Measurements from ENCODE around the gene UMAD1. TPM values are rescaled to one million over a fixed set of nuclear protein-coding genes. Genes with fewer than 3 reads are reported as not detected.

UMAD1 gene
- polyA plus RNA-seq, 1 of the 3 experiments (the other 2 are of a cell fraction) = 13.9 TPM

DNA sequence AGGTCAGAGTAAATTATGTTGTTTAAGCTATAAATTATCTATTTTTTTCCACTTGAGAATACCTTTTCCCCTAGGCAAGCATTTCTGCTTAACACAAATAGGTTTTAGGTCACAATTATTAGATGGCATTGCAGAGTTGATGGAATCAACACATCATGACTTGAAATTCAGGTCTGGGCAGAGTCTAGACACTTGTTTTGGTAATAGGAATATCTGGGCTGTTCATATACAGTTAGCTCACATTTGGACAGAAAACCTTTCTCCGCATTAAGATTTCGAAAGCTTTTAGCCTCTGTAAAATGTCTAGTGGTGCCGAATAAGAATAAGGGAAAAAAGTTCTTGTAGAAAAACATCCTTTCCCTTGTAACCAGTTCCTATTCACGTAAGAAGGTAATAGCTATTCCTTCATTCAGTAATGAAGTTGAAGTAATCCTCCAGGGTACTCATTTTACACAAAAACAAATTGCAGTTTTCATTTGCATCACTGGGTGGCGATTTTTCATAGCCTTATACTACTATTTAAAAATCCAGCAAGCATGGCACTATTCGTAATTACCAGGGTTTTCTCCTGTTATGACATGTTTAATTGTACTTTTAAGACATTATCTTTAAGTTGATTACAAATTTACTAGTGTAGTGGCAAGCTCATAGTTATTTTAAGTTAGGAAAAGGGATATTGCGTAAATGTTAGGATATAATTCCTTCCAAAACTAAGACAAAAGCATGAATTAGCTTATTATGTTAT, 40.8 kb downstream of the UMAD1 start (continued):
- TF ChIP-seq CTCF (IDR thresholded peaks at IDR 0.05) (peak; percentile 93), TAF1 (IDR thresholded peaks at IDR 0.05; ENCODE audit: borderline replicate concordance, low read depth, low read length) (no peak), YY1 (IDR thresholded peaks at IDR 0.05; ENCODE audit: low read depth) (no peak), MXI1 (IDR thresholded peaks at IDR 0.05; ENCODE audit: low read depth, low read length) (peak; percentile 61; the same call in 1 of the 2 replicates), RAD21 (IDR thresholded peaks at IDR 0.05; ENCODE audit: low read length) (peak; percentile 93), FOSL2 (IDR thresholded peaks at IDR 0.05; ENCODE audit: borderline replicate concordance, low read depth) (no peak), GATA2 (CRISPR knock-in tag; IDR thresholded peaks at IDR 0.05) (peak; percentile 26; the same call in 1 of the 2 replicates), NFIC (IDR thresholded peaks at IDR 0.05; ENCODE audit: borderline replicate concordance) (no peak), GABPA (IDR thresholded peaks at IDR 0.05; ENCODE audit: low read depth) (no peak), SIN3A (IDR thresholded peaks at IDR 0.05; ENCODE audit: borderline replicate concordance, low read depth, low read length) (no peak), EZH2phosphoT487 (IDR thresholded peaks at IDR 0.05; ENCODE audit: borderline replicate concordance, low read depth) (no peak), FOXM1 (IDR thresholded peaks at IDR 0.05; ENCODE audit: low read depth) (no peak)

DNA sequence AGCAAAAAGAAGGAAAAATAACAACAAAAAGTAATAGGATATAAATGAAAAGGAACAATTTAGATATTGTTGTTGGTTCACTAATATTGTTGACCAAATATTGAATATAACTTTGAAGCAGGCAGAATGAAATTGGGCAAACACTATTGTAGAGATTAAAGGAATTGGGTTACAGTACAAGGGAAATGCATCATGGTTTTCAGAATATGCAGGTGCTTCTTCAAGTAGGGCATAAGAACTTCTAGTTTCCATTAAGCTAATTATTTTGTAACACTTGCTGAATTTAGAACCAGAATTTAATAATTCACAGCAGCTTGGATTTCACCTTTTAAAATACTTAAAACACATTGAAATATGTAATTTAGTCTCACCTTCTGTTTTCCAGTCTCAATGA, 41.4 kb downstream of the UMAD1 start:
- Histone ChIP-seq H3K27ac (ENCODE audit: low read depth in 2 of 2, low read length in 1 of 2) (peak overlapping the region in 1 of 2 experiments; percentile 90; a peak in 2 of 4 replicates), H2AFZ (ENCODE audit: low read depth) (peak overlapping the region; percentile 60; the same call in 1 of the 2 replicates), H3K9ac (no peak overlapping the region), H3K36me3 (replicated peaks in 1 of 2; ENCODE audit: control insufficient read depth in 1 of 2, insufficient read depth in 2 of 2, low read length in 1 of 2) (peaks cover 0 to under 1% of the 10 kb centered on the region in 2 experiments), H3K9me3 (no peaks in the 10 kb centered on the region), H3K27me3 (ENCODE audit: insufficient read depth) (no peaks in the 10 kb centered on the region), H3K79me2 (ENCODE audit: insufficient read depth) (no peaks in the 10 kb centered on the region; the same call in 1 of the 2 replicates), H3K4me1 (ENCODE audit: control insufficient read depth in 1 of 2, insufficient read depth in 2 of 2, low read depth in 1 of 2, low read length in 1 of 2) (peaks cover 0 to 12% of the 10 kb centered on the region in 2 experiments; a peak in 2 of 4 replicates), H3K9me2 (no peaks in the 10 kb centered on the region), H3K4me3 (ENCODE audit: low read depth in 2 of 2, low read length in 1 of 2) (no peak overlapping the region), H3F3A (replicated peaks; ENCODE audit: insufficient read depth) (no peaks in the 10 kb centered on the region), H4K20me1 (ENCODE audit: insufficient read depth) (no peaks in the 10 kb centered on the region), H3K4me2 (no peak overlapping the region)
- POLR2A ChIA-PET = interaction anchor here (0.7 to 2.1 kb wide), 4 partner anchors 40 to 614 kb away, joined by 3 to 16 read pairs (median 4); partner anchors contain the start of genes GLCCI1 and UMAD1
- no peak for DNase-seq
- CTCF ChIA-PET = interaction anchor here (0.6 to 3.3 kb wide), 67 partner anchors 11 to 683 kb away, joined by 3 to 50 read pairs (median 6); partner anchors contain the start of genes RPA3 and UMAD1
- no peak for TF ChIP-seq ELF1 (IDR thresholded peaks at IDR 0.05)
- TF ChIP-seq RAD21 (IDR thresholded peaks at IDR 0.05; ENCODE audit: low read length) = 0 out of 2 replicates have a peak, but pooled peaks have one; percentile 2
